Measurements from ENCODE around the gene CTNNAL1. TPM values are rescaled to one million over a fixed set of nuclear protein-coding genes. Genes with fewer than 3 reads are reported as not detected.

CTNNAL1 gene
- total RNA-seq, 1 donor from 2014 or later, result 69.4 TPM

DNA sequence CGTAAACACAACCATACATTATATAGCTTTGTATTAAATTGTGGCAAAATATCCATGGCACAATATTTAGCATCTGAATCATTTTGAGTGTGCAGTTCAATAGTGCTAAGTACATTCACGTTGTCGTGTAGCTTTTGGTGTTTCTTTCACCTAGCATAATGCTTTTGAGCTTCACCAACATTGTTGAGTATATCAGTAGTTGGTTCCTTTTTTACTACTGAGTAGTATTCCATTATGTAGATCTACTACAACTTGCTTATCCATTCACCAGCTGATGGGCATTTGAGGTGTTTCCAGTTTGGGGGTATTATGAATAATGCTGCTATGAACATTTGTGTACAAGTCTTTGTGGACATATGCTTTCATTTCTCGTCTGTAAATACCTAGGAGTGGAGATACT is 27.3 kb upstream of the CTNNAL1 start:
- H3K36me3 ChIP-seq, result peaks cover 32% of the 10 kb centered on the region

DNA sequence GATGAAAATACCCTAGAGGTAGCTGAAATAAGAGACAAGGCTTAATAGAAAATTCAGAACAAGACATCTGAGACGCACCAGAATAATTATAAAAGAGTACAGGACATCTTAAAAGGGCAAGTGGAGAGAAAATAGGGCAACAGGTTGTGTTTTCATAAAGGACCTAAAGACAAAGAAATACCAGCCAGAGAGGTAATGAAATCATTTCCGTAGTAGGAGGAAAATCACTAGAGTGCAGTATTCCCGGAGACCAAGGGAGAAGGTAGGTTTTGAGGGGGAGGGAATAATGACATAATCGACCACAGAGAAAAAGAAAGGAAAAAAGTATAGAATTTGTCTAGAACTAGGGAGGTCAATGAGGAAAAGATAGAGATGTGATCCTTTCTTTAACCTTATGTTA is 26.2 kb upstream of the CTNNAL1 start:
- Histone ChIP-seq H3K9me3 (no peaks in the 10 kb centered on the region), H3K36me3 (peaks cover 29% of the 10 kb centered on the region), H3K27me3 (no peaks in the 10 kb centered on the region), H3K4me3 (no peak overlapping the region), H3K4me1 (peaks cover 25% of the 10 kb centered on the region), H3K27ac (no peak overlapping the region)
- DNase-seq, result no peak
- TF ChIP-seq, protein P1, sequence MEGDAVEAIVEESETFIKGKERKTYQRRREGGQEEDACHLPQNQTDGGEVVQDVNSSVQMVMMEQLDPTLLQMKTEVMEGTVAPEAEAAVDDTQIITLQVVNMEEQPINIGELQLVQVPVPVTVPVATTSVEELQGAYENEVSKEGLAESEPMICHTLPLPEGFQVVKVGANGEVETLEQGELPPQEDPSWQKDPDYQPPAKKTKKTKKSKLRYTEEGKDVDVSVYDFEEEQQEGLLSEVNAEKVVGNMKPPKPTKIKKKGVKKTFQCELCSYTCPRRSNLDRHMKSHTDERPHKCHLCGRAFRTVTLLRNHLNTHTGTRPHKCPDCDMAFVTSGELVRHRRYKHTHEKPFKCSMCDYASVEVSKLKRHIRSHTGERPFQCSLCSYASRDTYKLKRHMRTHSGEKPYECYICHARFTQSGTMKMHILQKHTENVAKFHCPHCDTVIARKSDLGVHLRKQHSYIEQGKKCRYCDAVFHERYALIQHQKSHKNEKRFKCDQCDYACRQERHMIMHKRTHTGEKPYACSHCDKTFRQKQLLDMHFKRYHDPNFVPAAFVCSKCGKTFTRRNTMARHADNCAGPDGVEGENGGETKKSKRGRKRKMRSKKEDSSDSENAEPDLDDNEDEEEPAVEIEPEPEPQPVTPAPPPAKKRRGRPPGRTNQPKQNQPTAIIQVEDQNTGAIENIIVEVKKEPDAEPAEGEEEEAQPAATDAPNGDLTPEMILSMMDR (IDR thresholded peaks at IDR 0.05), result no peak
- ATAC-seq, result no peak
- intact Hi-C loops (cut with DNase I), result no loop called here

More for the DNA sequence above, 27.3 kb upstream of the CTNNAL1 start:
- no peak overlapping the region for H3K4me3 ChIP-seq
- H3K4me1 ChIP-seq, result peaks cover 24% of the 10 kb centered on the region
- intact Hi-C loops (cut with DNase I), result no loop called here
- no peaks in the 10 kb centered on the region for H3K9me3 ChIP-seq
- DNase-seq (no peak), ATAC-seq (no peak)
- no peak overlapping the region for H3K27ac ChIP-seq
- H3K27me3 ChIP-seq, result no peaks in the 10 kb centered on the region
- TF ChIP-seq, protein P1 (IDR thresholded peaks at IDR 0.05), result no peak

DNA sequence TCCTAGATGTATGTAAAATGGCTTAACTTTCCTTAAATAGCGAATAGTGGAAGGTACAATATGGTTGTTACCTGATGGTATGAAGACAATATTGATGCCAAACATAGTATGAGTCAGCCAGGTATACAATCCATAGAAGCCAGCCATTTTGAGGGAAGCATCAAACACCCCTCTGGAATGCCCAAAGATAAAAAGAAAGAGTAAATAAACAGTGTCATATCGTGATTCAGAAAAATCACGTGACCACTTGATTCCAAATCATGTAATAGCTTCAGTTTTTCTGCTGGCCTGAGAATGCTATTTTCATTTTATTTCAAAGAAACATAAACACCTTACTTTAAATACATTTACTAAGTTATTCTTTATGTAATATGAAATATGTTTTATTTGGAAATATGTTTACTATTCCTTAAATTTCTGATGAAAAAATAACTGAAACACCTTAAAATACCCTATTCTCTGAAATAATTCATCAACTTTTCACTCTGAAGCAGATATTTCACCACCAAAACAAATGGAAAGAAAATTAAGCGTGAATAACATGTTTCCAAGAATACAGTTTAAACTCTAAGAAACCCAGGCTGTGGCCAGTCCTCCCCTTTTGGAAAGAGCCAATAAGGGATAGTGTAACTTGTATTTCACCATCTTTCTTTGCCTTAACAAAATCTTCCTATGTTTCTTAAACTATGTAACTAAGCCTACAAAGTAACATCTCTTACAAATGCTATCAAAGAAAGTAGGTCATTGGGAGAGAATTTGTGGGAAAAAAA is 24.8 kb upstream of the CTNNAL1 start:
- intact Hi-C loops (cut with DNase I), result no loop called here
- Histone ChIP-seq H3K27ac (no peak overlapping the region), H3K9me3 (no peaks in the 10 kb centered on the region), H3K27me3 (no peaks in the 10 kb centered on the region), H3K4me3 (no peak overlapping the region), H3K36me3 (peaks cover 33% of the 10 kb centered on the region), H3K4me1 (peaks cover 25% of the 10 kb centered on the region)
- TF ChIP-seq, protein P1 (IDR thresholded peaks at IDR 0.05), result no peak
- DNase-seq, result no peak
- ATAC-seq, result no peak

DNA sequence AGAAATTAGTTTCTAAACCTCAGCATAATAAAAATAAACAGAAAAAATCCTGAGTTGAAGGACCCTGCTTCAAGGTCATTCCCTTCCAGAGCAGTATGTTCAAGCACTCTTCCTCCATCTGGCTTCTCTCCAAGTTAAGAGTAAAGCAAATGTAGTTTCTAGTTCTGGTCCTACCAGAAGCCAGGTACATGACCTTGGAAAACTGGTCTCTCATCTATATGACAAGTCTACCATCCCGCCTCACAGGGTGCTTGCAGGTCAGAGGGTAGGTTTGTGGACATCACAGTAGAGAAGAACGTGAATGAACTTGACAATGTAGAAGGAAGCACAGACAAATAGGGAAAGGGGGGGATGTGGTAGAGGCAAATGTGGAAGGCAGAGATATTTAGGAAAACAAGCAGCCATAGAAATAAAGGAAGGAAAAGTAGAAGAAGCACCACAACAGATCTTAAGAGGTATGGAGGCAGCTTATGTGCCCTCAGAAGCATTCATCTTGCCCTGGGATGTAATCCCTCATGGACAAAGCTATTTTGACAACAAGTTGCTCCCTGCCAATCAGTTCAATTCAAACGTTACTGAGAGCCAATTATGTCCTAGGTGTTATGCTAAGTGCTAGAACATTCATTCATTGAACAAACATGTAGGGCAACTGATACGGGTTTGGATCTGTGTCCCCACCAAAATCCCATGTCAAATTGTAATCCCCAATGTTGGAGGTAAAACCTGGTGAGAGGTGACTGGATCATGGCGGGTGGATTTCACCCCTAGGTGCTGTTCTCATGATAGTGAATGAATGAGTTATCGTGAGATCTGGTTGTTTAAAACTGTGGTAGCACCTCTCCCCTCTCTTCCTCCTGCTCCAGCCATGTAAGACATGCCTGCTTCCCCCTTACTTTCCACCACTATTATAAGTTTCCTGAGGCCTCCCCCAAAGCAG is 23.7 kb upstream of the CTNNAL1 start:
- Histone ChIP-seq H3K4me1 (peaks cover 25% of the 10 kb centered on the region), H3K27ac (peak overlapping the region; percentile 17), H3K9me3 (no peaks in the 10 kb centered on the region), H3K4me3 (no peak overlapping the region), H3K27me3 (no peaks in the 10 kb centered on the region), H3K36me3 (peaks cover 41% of the 10 kb centered on the region)
- DNase-seq (no peak), ATAC-seq (peak; percentile 47)
- TF ChIP-seq, protein P1 (IDR thresholded peaks at IDR 0.05), result no peak
- intact Hi-C loops (cut with DNase I), result no loop called here

DNA sequence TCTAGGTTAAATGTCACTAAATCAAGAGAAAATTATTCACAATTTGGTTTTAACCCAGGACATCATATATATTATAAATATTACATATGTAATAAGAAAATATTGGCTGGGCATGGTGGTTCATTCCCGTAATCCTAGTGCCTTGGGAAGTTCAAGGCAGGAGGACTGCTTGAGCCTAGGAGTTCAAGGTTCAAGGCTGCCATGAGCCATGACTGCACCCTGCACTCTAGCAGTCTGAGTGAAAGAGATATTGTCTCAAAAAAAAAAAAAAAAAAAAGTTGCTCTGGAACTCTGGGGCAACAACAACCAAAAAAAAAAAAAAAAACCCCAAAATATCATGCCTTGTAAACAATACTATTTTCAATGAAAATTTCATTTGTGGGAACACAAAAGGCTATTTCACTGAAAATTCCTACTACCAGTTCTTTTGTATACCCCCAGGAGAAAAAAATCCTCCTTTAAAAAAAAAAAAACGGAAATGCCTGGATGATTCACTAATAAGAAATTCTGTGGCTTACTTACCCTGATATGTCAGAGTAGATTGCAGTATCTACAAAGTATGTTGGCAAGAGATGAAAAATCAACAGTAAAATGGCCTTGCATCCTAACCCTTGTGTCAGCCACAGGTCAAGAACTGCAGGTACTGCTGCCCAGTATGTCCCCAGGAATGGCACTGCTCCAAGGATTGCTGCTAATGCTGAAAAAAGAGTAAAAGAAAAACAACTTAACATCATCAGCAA is 22.6 kb upstream of the CTNNAL1 start:
- intact Hi-C loops (cut with DNase I), result no loop called here
- no peak overlapping the region for H3K4me3 ChIP-seq
- peak overlapping the region; percentile 17 for H3K27ac ChIP-seq
- no peaks in the 10 kb centered on the region for H3K27me3 ChIP-seq
- H3K4me1 ChIP-seq, result peaks cover 25% of the 10 kb centered on the region
- ATAC-seq (peak; percentile 88), DNase-seq (no peak)
- no peaks in the 10 kb centered on the region for H3K9me3 ChIP-seq
- H3K36me3 ChIP-seq, result peaks cover 44% of the 10 kb centered on the region
- TF ChIP-seq, protein P1 (IDR thresholded peaks at IDR 0.05), result no peak
